A549 (cell line): ENCODE results near the gene ASGR1.
"Not testable (repeated sequence)": the region's sequence is repeated elsewhere in the genome, so short reads cannot be mapped to it uniquely, and the experiment has no call there.

Experiments
- HDAC2 ChIP-seq: fragments of 200-600 bp; sonication (generic); IDR thresholded peaks from 2 replicates; pipeline ENCODE4 v1.6.1; 2016
- KDM1A ChIP-seq: fragments of 200-600 bp; sonication (generic); IDR thresholded peaks from 2 replicates; pipeline ENCODE4 v1.6.1; 2016; ENCODE audit warnings: low read depth, mild to moderate bottlenecking
- POLR2AphosphoS2 ChIP-seq: conservative IDR thresholded peaks from 2 replicates; pipeline ENCODE4 v1.6.1; 2012; ENCODE audit warnings: low read length, improper control_type of control experiment, inconsistent platforms
- RCOR1 ChIP-seq: fragments of 150-350 bp; IDR thresholded peaks from 2 replicates; pipeline ENCODE4 v1.6.1; 2014; ENCODE audit warnings: antibody characterized with exemption, low read length, low read depth

DNA sequence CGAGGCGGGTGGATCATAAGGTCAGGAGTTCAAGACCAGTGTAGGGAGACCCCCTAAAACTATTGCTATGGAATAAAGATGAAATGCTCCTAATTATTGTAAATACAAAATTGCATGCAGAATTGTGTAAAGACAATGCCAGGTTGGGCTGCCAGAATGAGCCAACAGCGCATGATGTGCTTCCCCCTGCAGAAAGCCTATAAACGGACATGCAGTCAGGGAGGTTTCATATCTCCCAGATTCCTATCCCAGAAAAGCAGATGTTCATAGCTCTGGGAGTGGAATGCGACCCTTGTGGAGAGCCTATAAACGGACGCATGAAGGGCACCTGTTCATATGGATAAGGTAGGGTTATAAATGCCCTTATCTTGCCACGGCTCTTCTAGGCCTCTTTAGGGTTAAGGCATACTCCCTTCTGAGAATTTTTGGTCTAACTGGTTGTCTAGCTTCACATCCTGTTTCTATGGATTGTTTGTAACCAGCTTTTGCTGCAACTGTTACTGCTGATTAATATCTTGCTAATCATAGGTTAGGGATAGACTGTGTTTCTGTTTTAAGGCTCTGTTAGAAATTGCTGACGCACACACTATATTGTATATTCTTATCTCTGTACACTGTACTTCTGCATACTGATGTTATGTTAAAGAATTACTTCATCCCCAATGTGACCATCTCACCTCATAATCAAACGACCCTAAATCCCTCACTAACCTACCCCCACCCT lies 10.2 kb downstream of the ASGR1 start:
- TF ChIP-seq RCOR1, KDM1A, HDAC2, POLR2AphosphoS2: not testable (repeated sequence)
